GM18870 (cell line): Measurements from ENCODE around the gene LHX8.
A peak's percentile ranks its signal among the peaks of the same experiment; 100 is the strongest.

Experiments used
- ATAC-seq: cut with Tn5 transposase; IDR thresholded peaks from one replicate; pipeline ENCODE4 v1.9.1; 2021; ENCODE audit warnings: moderate library complexity; ENCODE audit not compliant: unreplicated experiment

Gene LHX8

DNA sequence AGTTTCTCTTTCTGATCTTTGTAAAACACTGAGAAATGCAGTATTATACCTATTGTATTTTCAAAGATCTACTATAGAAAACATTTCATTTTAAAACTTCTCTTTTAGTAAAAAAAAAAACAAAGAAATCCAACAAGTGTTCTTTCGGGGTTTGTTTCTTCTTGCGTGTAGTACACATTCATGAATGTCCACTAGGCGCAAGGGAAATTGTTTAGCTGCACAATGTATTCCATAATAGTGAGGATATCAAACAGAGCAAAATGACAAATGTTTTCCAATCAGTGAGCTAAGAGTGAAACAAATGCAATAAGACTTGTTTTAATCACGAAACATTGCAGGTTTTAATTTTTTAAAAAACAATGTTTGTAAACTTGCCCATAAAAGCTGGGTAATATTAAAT lies 68.6 kb downstream of the LHX8 start:
- no peak for ATAC-seq

DNA sequence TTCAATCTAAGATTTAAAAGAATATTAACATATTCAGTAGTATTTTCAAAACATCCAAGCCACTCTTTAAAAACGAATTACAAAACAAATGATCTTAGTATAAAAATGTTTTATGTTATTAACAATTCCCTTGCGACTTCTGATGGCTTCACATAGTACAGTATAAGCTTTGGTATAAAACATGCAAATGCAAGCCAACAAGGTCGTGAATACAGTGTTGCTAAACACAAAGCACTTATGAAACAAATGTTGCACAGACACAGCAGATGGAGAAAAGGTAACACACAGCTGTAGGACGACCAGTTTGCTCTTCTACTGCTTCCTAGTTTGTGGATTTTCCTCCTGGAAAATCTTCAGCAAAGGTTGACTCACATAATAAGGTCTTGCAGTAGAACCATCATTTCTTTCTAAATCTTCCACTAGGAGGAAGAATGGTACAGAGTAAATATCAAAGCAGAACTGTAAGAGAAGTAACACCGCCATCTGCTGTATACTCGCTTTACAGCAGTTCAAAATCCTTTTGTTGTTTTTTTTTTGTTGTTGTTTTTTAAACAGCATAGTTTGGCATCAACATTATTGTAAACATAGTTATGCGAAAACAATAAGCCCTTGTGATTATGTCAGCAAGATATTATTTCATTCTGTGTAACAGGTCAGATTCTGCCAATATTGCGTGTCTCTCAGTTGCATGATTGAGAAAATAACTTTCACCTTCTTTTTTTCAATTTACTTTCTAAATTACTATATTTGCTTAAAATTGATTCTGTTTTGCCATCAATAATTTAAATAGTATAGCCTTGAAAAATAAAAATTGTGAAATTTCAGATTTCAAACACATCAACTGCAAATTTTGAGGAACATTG lies 69.5 kb downstream of the LHX8 start:
- ATAC-seq = peak; percentile 91

DNA sequence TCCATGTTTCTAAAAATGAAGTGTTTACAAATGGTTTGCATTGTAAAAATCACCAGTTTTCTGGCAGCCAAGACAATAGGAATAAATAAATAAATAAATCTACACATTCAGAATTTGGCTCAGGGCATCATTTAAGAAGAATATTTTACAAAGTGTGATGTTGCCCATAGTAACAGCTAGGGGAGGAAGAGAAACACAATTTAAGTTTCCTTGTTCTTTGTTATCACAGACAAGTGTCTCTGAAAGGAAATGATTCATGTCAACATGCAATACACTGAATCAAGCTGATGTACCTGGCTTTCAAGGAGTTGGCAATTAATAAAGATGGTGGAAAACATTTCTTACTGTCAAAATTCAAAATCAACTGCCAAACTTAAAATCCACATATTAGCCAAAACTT lies 74.7 kb downstream of the LHX8 start:
- no peak for ATAC-seq
